ENCODE data around the gene ZNF507.
"Not testable (repeated sequence)": the region's sequence is repeated elsewhere in the genome, so short reads cannot be mapped to it uniquely, and the experiment has no call there.

ZNF507 gene

GRCh38 chr19:32363175-32363574, 17.8 kb downstream of the ZNF507 start:
- Histone ChIP-seq H3K4me3 (no peak overlapping the region), H3K27ac (peak overlapping the region in 5 of 21 experiments; percentile 2 to 57 (median 14))

GRCh38 chr19:32363632-32364031, 18.2 kb downstream of the ZNF507 start:
- H3K4me3 ChIP-seq = no peak overlapping the region
- peak overlapping the region in 6 of 21 experiments; percentile 2 to 57 (median 14) for H3K27ac ChIP-seq

GRCh38 chr19:32364040-32364439, 18.6 kb downstream of the ZNF507 start:
- H3K4me3 ChIP-seq = no peak overlapping the region
- peak overlapping the region in 5 of 21 experiments; percentile 2 to 57 (median 14) for H3K27ac ChIP-seq

- Histone ChIP-seq H3K4me3 (no peak overlapping the region), H3K27ac (no peak overlapping the region)
Measured at GRCh38 chr19:32367063-32367462, 21.7 kb downstream of the ZNF507 start.

- no peak overlapping the region for H3K27ac ChIP-seq
Measured at GRCh38 chr19:32367948-32368536, 22.6 kb downstream of the ZNF507 start.

GRCh38 chr19:32368787-32369186, 23.4 kb downstream of the ZNF507 start:
- H3K4me3 ChIP-seq = no peak overlapping the region
- no peak overlapping the region for H3K27ac ChIP-seq

More at GRCh38 chr19:32367948-32368536, 22.6 kb downstream of the ZNF507 start:
- no peak overlapping the region for H3K4me3 ChIP-seq

GRCh38 chr19:32372726-32373517, 27.5 kb downstream of the ZNF507 start:
- peak overlapping the region in 1 of 21 experiments; percentile 20 for H3K27ac ChIP-seq
- no peak overlapping the region for H3K4me3 ChIP-seq

GRCh38 chr19:32373585-32374295, 28.3 kb downstream of the ZNF507 start:
- Histone ChIP-seq H3K4me3 (no peak overlapping the region), H3K27ac (no peak overlapping the region)

- not testable (repeated sequence) for H3K4me3 ChIP-seq, H3K27ac ChIP-seq
Measured at GRCh38 chr19:32374362-32374761, 29.0 kb downstream of the ZNF507 start.

GRCh38 chr19:32377088-32377487, 31.7 kb downstream of the ZNF507 start:
- not testable (repeated sequence) for H3K27ac ChIP-seq, H3K4me3 ChIP-seq

- no peak overlapping the region for H3K27ac ChIP-seq
- no peak overlapping the region for H3K4me3 ChIP-seq
Measured at GRCh38 chr19:32380269-32380668, 34.9 kb downstream of the ZNF507 start.

- H3K4me3 ChIP-seq = no peak overlapping the region
- no peak overlapping the region for H3K27ac ChIP-seq
Measured at GRCh38 chr19:32387701-32388392, 42.4 kb downstream of the ZNF507 start.

GRCh38 chr19:32388393-32388855, 43.0 kb downstream of the ZNF507 start:
- Histone ChIP-seq H3K27ac (no peak overlapping the region), H3K4me3 (no peak overlapping the region)

GRCh38 chr19:32392901-32393300, 47.5 kb downstream of the ZNF507 start:
- Histone ChIP-seq H3K27ac (no peak overlapping the region), H3K4me3 (no peak overlapping the region)

GRCh38 chr19:32396046-32396652, 50.7 kb downstream of the ZNF507 start:
- peak overlapping the region in 3 of 21 experiments; percentile 22 to 60 (median 35) for H3K27ac ChIP-seq

GRCh38 chr19:32397671-32398101, 52.3 kb downstream of the ZNF507 start:
- Histone ChIP-seq H3K4me3 (no peak overlapping the region), H3K27ac (peak overlapping the region in 2 of 21 experiments; percentile 23 to 44)

More at GRCh38 chr19:32396046-32396652, 50.7 kb downstream of the ZNF507 start:
- no peak overlapping the region for H3K4me3 ChIP-seq

- Histone ChIP-seq H3K27ac (no peak overlapping the region), H3K4me3 (no peak overlapping the region)
Measured at GRCh38 chr19:32401992-32402391, 56.6 kb downstream of the ZNF507 start.

GRCh38 chr19:32403291-32403995, 58.0 kb downstream of the ZNF507 start:
- Histone ChIP-seq H3K27ac (no peak overlapping the region), H3K4me3 (no peak overlapping the region)

Data from skin epidermis (tissue), 12 donors.